PC-3 (cell line): ENCODE data around the gene SLC2A9.

Source experiments
- EZH2 ChIP-seq: fragments of 300-600 bp; sonication (generic); IDR thresholded peaks from one replicate; pipeline ENCODE4 v1.6.1; 2017; ENCODE audit warnings: antibody characterized with exemption, mild to moderate bottlenecking, low read length; ENCODE audit not compliant: unreplicated experiment
- TF ChIP-seq, protein P1 (sequence below): fragments of 300-600 bp; sonication (generic); conservative IDR thresholded peaks from 2 replicates; pipeline ENCODE4 v1.5.1; 2017; ENCODE audit warnings: antibody characterized with exemption, low read depth, mild to moderate bottlenecking, low read length

DNA sequence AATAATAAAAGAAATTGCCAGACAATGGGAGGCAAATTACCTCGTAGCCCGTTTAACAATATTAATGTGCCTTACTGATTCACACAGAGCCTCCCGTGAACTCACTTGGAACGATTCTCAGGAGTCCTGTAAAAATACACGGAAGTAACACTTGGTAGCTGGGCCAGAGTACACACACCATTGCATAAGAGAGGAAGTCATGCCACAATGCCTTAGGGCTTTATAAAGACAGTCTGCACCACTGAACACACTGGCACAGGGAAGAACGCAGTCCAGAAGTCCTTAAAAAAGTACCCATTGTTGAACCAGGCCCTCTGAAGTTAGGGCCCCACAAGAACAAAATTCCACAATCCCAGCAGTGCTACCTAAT, 15.1 kb downstream of the SLC2A9 start:
- TF ChIP-seq, protein P1, sequence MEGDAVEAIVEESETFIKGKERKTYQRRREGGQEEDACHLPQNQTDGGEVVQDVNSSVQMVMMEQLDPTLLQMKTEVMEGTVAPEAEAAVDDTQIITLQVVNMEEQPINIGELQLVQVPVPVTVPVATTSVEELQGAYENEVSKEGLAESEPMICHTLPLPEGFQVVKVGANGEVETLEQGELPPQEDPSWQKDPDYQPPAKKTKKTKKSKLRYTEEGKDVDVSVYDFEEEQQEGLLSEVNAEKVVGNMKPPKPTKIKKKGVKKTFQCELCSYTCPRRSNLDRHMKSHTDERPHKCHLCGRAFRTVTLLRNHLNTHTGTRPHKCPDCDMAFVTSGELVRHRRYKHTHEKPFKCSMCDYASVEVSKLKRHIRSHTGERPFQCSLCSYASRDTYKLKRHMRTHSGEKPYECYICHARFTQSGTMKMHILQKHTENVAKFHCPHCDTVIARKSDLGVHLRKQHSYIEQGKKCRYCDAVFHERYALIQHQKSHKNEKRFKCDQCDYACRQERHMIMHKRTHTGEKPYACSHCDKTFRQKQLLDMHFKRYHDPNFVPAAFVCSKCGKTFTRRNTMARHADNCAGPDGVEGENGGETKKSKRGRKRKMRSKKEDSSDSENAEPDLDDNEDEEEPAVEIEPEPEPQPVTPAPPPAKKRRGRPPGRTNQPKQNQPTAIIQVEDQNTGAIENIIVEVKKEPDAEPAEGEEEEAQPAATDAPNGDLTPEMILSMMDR: no peak
- TF ChIP-seq EZH2: no peak
